ENCODE results near the gene CBFA2T3.

DNA sequence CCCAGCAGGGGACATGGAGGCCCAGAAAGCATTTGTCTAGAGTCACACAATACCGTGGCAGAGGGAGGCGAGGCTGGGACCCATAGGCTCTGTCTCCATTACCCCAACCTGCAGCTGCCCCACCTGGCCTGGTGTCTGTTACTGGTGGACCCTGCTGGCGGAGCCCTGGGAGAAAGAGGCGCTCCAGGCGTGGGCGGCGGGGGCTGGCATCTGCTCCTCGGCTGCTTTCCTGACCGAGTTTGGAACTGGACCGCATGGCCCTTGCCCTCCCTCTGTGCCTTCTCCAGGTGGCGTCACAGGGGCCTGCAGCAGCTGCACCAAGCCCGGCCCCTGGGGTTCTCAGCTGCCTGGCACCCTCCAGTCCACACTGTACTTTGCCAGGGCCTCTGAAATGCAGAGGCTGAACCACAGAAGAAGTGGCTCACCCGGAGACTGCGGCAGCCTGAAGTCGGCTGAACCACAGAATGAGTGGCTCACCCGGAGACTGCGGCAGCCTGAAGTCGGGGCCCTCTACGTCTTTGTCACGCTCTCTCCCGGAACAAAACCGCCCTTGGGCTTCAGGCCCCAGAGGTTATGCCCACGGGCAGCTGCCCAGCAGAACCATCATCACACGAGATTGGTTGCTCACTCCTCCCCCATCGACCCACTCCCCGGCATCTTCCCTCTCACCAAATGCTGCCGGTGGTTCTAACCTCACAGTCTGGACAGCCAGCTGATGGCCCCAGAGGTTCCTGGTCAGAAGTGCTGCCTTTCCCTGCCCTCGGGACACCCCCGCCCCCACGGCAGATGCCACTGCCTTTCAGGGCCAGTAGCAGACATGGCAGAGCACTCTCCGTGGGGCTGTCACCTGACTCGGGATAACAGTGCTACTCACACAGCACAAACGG lies 20.2 kb downstream of the CBFA2T3 start:
- TF ChIP-seq, protein P1, sequence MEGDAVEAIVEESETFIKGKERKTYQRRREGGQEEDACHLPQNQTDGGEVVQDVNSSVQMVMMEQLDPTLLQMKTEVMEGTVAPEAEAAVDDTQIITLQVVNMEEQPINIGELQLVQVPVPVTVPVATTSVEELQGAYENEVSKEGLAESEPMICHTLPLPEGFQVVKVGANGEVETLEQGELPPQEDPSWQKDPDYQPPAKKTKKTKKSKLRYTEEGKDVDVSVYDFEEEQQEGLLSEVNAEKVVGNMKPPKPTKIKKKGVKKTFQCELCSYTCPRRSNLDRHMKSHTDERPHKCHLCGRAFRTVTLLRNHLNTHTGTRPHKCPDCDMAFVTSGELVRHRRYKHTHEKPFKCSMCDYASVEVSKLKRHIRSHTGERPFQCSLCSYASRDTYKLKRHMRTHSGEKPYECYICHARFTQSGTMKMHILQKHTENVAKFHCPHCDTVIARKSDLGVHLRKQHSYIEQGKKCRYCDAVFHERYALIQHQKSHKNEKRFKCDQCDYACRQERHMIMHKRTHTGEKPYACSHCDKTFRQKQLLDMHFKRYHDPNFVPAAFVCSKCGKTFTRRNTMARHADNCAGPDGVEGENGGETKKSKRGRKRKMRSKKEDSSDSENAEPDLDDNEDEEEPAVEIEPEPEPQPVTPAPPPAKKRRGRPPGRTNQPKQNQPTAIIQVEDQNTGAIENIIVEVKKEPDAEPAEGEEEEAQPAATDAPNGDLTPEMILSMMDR (IDR thresholded peaks at IDR 0.05 in 8 of 11, conservative IDR thresholded peaks at IDR 0.05 in 3 of 11) = no peak
- no peak for TF ChIP-seq POLR2A (IDR thresholded peaks at IDR 0.05)
- no peak for TF ChIP-seq POLR2AphosphoS5 (IDR thresholded peaks at IDR 0.05)

Measured in spleen (tissue), 7 donors.